Tibial artery (tissue), 4 donors: ENCODE measurements around the gene ELFN1.

Source experiments
- DNase-seq, 2 donors: peaks; one replicate each; pipeline ENCODE4 v3.0.0-alpha.2; 2019
- H3K27ac ChIP-seq, 2 donors: fragments of 200-600 bp; sonication (generic) in 1 of 2; 1 replicate in 1 of 2; 2 replicates in 1 of 2; pipeline ENCODE4 v1.5.1; 2018 to 2019; ENCODE audit warnings: mild to moderate bottlenecking in 1 of 2
- H3K27me3 ChIP-seq, 2 donors: fragments of 200-600 bp; sonication (generic) in 1 of 2; one replicate each; pipeline versions ENCODE4 v1.5.1 to v1.6.0; 2016 to 2019
- H3K36me3 ChIP-seq, 3 donors: fragments of 200-600 bp; sonication (generic) in 2 of 3; one replicate each; pipeline ENCODE4 v1.5.1; 2016 to 2019; ENCODE audit warnings: mild to moderate bottlenecking in 2 of 3
- H3K4me1 ChIP-seq, 4 donors: fragments of 200-600 bp; sonication (generic) in 2 of 4; 1 replicate in 3 of 4; 2 replicates in 1 of 4; pipeline ENCODE4 v1.5.1; 2016 to 2019
- H3K4me3 ChIP-seq, 2 donors: fragments of 200-600 bp; sonication (generic) in 1 of 2; 1 replicate in 1 of 2; 2 replicates in 1 of 2; pipeline ENCODE4 v1.5.1; 2018 to 2019; ENCODE audit warnings: mild to moderate bottlenecking in 2 of 2
- H3K9me3 ChIP-seq, 3 donors: fragments of 200-600 bp; sonication (generic) in 1 of 3; one replicate each; pipeline ENCODE4 v1.5.1; 2016 to 2019
- intact Hi-C: fragments of 100-400 bp; cut with DNase I; formaldehyde crosslinking; loops from one replicate; pipeline ENCODE4 v1.15.0; 2023; ENCODE audit warnings: low total_unique reads
- TF ChIP-seq, protein P1 (sequence below), 2 experiments: fragments of 200-600 bp in 1 of 2; fragments of 450-650 bp in 1 of 2; IDR thresholded peaks; one replicate each; pipeline ENCODE4 v1.5.1; 2017 to 2019; ENCODE audit warnings: antibody characterized with exemption in 2 of 2, mild to moderate bottlenecking in 1 of 2, moderate library complexity in 1 of 2

Gene ELFN1

DNA sequence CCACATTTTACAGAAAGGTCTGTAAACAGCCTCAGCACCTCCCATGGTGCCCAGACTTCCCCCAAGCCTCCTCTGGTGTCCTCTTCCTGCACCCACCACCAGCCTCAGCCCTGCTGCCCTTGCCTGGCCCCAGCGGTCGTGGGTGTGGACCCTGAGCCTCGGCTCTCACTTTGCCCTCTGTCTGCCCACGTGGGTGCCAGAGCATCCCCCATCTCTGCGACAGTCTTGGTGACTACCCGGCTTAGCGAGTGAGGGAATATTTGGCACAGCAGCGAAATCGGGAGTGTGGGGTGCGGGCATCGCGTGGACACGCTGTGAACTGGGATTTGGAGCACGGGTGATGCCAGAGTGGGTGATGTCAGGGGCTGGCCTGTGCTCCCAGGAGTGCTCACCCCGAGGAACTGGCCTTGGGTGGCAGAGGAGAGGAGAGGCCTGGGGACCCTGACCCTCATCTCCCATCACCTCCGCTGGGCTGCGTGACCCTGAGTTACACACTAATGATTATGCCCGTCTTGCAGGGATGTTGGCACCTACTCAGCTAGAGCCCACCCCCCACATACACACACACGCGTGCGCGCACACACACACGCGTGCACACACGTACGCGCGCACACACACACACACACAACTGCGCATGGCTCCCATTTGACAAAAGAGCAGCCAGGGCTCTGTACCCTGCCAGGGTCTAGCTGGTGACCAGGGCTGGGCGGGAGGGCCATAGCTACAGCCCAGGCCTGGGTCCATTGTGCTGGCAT is 8.7 kb downstream of the ELFN1 start:
- TF ChIP-seq, protein P1, sequence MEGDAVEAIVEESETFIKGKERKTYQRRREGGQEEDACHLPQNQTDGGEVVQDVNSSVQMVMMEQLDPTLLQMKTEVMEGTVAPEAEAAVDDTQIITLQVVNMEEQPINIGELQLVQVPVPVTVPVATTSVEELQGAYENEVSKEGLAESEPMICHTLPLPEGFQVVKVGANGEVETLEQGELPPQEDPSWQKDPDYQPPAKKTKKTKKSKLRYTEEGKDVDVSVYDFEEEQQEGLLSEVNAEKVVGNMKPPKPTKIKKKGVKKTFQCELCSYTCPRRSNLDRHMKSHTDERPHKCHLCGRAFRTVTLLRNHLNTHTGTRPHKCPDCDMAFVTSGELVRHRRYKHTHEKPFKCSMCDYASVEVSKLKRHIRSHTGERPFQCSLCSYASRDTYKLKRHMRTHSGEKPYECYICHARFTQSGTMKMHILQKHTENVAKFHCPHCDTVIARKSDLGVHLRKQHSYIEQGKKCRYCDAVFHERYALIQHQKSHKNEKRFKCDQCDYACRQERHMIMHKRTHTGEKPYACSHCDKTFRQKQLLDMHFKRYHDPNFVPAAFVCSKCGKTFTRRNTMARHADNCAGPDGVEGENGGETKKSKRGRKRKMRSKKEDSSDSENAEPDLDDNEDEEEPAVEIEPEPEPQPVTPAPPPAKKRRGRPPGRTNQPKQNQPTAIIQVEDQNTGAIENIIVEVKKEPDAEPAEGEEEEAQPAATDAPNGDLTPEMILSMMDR (IDR thresholded peaks at IDR 0.05) = no peak
- DNase-seq = peak in 1 of 2 donors; percentile 52
- Histone ChIP-seq H3K27me3 (peaks cover 0 to 64% of the 10 kb centered on the region in 2 donors), H3K9me3 (peaks cover 1 to 7% (median 3%) of the 10 kb centered on the region in 3 donors), H3K4me1 (no peaks in the 10 kb centered on the region), H3K27ac (no peak overlapping the region), H3K36me3 (no peaks in the 10 kb centered on the region), H3K4me3 (no peak overlapping the region)
- intact Hi-C loops = loop anchor here (10.0 kb wide), 1 partner anchor 666 kb away; no protein-coding TSS in a partner anchor

DNA sequence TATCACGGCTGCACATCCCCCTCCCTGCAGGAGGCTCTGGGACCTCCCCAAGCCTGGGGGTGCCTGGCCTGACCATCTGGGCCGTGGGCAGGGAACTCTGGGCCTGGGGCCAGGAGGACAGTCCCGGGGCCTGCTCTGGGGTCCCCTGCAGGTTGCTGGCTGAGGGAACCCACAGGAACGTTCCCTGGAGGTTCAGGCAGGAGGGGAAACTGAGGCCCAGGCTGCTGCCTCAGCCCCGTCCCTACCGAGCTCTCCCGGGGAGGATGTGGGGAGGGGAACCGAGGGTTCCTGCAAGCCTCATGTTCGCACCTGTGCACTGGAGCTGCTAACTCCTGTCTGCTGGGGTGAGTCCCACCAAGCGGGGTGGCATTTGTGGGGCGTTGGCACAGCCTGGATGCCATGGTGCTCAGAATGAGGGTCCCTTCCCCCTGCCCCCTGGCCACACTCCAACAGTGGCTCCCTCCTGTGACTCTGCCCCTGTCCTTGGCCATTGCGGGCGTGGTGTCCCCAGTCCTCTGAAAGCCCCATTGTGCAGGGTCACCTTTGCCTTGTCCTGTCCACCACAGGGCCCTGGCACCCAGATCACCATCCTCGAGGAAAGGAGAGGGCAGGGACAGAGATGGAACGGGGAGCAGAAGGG is 9.4 kb downstream of the ELFN1 start:
- peaks cover 0 to 57% of the 10 kb centered on the region in 2 donors for H3K27me3 ChIP-seq
- H3K4me1 ChIP-seq = no peaks in the 10 kb centered on the region
- DNase-seq = peak in 1 of 2 donors; percentile 63
- intact Hi-C loops = loop anchor here (10.0 kb wide), 1 partner anchor 665 kb away; no protein-coding TSS in a partner anchor
- H3K36me3 ChIP-seq = no peaks in the 10 kb centered on the region
- peaks cover 3 to 14% (median 7%) of the 10 kb centered on the region in 3 donors for H3K9me3 ChIP-seq
- H3K27ac ChIP-seq = no peak overlapping the region
- TF ChIP-seq, protein P1 (IDR thresholded peaks at IDR 0.05) = no peak
- H3K4me3 ChIP-seq = no peak overlapping the region

DNA sequence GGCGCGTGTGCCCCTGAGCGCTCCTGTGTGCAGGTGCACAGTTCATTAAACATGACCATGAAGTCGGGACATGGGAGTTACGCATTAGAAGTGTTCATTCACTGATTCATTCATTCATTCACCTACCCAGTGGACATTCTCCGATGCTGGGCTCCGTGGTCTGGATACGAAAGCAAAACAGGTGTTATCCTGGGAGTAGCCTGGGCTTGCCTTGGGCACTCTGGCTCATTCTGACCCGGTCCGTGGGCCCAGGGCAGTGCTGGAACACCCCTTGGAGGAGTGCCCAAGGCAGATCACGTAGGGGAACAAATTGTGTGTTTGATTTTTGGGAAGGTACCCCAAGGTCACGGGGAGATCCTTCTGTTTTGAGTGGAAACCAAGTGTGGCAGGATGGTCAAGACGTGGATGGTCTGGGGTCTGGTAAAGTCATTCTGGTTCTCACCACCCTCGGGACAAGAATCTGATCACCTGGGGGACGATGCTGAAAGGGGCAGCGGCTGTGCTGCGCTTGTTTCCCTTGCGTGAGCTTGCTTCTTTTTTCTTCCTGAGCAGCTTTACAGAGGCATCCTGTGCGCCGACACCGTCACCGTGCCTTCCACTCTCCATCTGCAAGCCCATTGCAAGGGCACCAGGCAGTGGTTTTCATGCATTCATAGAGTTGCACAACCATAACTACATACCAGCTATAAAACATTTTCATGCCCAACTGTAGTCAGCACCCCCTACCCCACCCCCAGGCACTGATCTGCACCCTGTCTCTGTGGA is 10.1 kb downstream of the ELFN1 start:
- Histone ChIP-seq H3K27ac (no peak overlapping the region), H3K4me1 (no peaks in the 10 kb centered on the region), H3K9me3 (peaks cover 3 to 18% (median 12%) of the 10 kb centered on the region in 3 donors), H3K27me3 (peaks cover 0 to 50% of the 10 kb centered on the region in 2 donors), H3K4me3 (no peak overlapping the region), H3K36me3 (no peaks in the 10 kb centered on the region)
- intact Hi-C loops = loop anchor here (10.0 kb wide), 1 partner anchor 665 kb away; no protein-coding TSS in a partner anchor
- TF ChIP-seq, protein P1 (IDR thresholded peaks at IDR 0.05) = no peak
- DNase-seq = peak in 1 of 2 donors; percentile 48

DNA sequence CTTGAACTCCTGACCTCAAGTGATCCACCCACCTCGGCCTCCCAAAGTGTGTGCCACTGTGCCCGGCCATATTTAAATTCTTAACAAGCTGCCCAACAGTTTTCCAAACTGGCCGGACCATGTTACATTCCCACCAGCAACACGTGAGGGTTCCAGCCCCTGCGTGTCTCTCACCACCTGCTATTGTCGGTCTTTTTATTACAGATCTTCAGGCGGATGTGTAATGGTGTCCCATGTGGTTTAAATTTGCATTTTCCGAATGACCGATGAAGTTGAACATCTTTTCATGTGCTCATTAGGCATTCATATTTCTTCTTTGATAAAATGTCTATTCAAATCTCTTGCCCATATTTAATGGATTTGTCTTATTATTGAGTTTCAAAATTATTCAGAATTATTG is 11.5 kb downstream of the ELFN1 start:
- Histone ChIP-seq H3K27ac (no peak overlapping the region), H3K4me1 (no peaks in the 10 kb centered on the region), H3K9me3 (peaks cover 3 to 20% (median 12%) of the 10 kb centered on the region in 3 donors), H3K27me3 (peaks cover 0 to 36% of the 10 kb centered on the region in 2 donors), H3K4me3 (no peak overlapping the region), H3K36me3 (no peaks in the 10 kb centered on the region)
- peak in 1 of 2 donors; percentile 10 for DNase-seq
- TF ChIP-seq, protein P1 (IDR thresholded peaks at IDR 0.05) = no peak
- intact Hi-C loops = no loop called here

DNA sequence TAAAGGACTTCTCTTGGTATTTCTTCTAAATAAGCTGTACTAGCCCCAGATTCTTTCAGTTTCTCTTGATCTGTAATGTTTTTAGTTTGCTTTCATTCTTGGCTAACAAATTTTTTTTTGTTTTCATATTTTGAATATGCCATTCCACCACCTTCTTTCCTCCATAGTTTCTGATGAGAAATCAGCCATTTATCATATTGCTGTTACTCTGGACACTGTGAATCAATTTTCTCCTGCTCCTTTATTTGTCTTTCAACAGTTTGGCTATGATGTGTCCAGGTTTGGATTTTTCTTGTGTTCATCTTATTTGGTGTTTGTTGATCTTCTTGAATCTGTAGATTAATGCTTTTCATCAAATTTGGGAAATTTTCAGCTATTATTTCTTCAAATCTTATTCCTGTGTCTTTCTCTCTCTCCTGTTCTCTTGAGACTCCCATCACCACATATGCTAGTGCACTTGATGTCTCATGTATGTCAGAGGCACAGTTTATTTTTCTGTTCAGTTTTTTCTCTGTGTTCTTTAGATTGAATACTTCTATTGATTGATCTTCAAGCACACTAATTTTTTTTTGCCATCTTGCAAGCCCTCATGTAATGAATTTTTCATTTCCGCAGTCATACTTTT is 15.0 kb downstream of the ELFN1 start:
- Histone ChIP-seq H3K27me3 (peaks cover 0 to 6% of the 10 kb centered on the region in 2 donors), H3K27ac (no peak overlapping the region), H3K9me3 (peaks cover 3 to 20% (median 12%) of the 10 kb centered on the region in 3 donors), H3K4me3 (no peak overlapping the region), H3K4me1 (no peaks in the 10 kb centered on the region), H3K36me3 (no peaks in the 10 kb centered on the region)
- DNase-seq = no peak
- intact Hi-C loops = no loop called here
- TF ChIP-seq, protein P1 (IDR thresholded peaks at IDR 0.05) = no peak
